ENCODE measurements around the gene MAP3K19.

DNA sequence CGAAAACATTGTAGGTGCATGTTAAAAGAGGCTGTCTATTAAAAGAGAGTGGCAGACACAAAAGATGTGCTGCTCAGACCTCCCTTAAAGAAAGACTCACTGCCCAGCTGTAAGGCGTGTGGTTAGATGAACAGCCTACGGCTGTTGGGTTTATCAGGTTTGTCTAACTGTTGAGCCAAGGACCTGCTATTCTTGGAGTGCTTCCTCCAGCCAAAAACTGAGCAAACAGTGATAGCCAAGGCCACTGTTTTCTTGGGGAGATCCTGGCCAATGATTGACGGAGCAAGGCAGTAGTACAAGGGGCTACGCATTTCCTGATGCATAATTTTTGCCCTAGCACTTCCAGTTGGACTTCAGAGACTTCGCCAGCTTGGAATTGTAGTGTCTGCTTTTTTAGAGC lies 3.4 kb upstream of the MAP3K19 start:
- TF ChIP-seq POLR2A (IDR thresholded peaks at IDR 0.05) (no peak), POLR2AphosphoS5 (IDR thresholded peaks at IDR 0.05) (no peak), EP300 (IDR thresholded peaks at IDR 0.05) (no peak)
- TF ChIP-seq, protein P1, sequence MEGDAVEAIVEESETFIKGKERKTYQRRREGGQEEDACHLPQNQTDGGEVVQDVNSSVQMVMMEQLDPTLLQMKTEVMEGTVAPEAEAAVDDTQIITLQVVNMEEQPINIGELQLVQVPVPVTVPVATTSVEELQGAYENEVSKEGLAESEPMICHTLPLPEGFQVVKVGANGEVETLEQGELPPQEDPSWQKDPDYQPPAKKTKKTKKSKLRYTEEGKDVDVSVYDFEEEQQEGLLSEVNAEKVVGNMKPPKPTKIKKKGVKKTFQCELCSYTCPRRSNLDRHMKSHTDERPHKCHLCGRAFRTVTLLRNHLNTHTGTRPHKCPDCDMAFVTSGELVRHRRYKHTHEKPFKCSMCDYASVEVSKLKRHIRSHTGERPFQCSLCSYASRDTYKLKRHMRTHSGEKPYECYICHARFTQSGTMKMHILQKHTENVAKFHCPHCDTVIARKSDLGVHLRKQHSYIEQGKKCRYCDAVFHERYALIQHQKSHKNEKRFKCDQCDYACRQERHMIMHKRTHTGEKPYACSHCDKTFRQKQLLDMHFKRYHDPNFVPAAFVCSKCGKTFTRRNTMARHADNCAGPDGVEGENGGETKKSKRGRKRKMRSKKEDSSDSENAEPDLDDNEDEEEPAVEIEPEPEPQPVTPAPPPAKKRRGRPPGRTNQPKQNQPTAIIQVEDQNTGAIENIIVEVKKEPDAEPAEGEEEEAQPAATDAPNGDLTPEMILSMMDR (IDR thresholded peaks at IDR 0.05) = no peak
